H1 (cell line): Measurements from ENCODE around the gene MORC4. TPM values are rescaled to one million over a fixed set of nuclear protein-coding genes. Genes with fewer than 3 reads are reported as not detected.

ENCODE experiments used
- BACH1 ChIP-seq: IDR thresholded peaks from 2 replicates; pipeline ENCODE4 v1.6.1; 2012; ENCODE audit warnings: low read length, improper control_type of control experiment
- E2F6 ChIP-seq: IDR thresholded peaks from 2 replicates; pipeline ENCODE4 v1.6.1; 2012; ENCODE audit warnings: inconsistent platforms
- MAFK ChIP-seq: IDR thresholded peaks from 2 replicates; pipeline ENCODE4 v1.6.1; 2012; ENCODE audit warnings: low read depth, mild to moderate bottlenecking, improper control_type of control experiment, low read length
- SAP30 ChIP-seq: fragments of 300-600 bp; sonication (generic); IDR thresholded peaks from 2 replicates; pipeline ENCODE4 v1.7.1; 2012; ENCODE audit warnings: low read length, moderate library complexity, mild to moderate bottlenecking, inconsistent platforms; ENCODE audit not compliant: insufficient read depth, insufficient replicate concordance
- TEAD4 ChIP-seq: IDR thresholded peaks from 2 replicates; pipeline ENCODE4 v1.6.1; 2012; ENCODE audit warnings: low read depth, low read length, inconsistent platforms, mixed read lengths
- polyA plus RNA-seq, 7 experiments: library from polyadenylated mRNA; depleted of rRNA in 3 of 7; stranded (reverse) in 5 of 7; unstranded in 2 of 7; fragments of >200 nt in 5 of 7; fragments of 200-250 nt in 2 of 7; gene quantifications; 1 replicate in 5 of 7; 2 replicates in 1 of 7; 4 replicates in 1 of 7; pipeline versions ENCODE4 v1.2.1 to v1.2.3, GENCODE V29; 2011 to 2013; ENCODE audit warnings: missing spikeins in 2 of 7, mixed read lengths in 2 of 7
- total RNA-seq: library from RNA; stranded (reverse); fragmentation: NEBNext Ultra II Directional; extraction: Animal tissue kit (Norgen Biotek cat#: 25700); gene quantifications from 2 replicates; pipeline ENCODE4 v1.2.1, GENCODE V29; 2021
- TF ChIP-seq, protein P1 (sequence below): IDR thresholded peaks from 2 replicates; pipeline ENCODE4 v1.6.1; 2011; ENCODE audit warnings: low read length, improper control_type of control experiment
- TF ChIP-seq, protein P2 (sequence below), 3 experiments: IDR thresholded peaks; 1 replicate in 2 of 3; 2 replicates in 1 of 3; pipeline versions ENCODE4 v1.5.1 to v1.6.1; 2011; ENCODE audit warnings: low read length in 3 of 3, mild to moderate bottlenecking in 3 of 3, inconsistent platforms in 2 of 3, low read depth in 1 of 3, moderate library complexity in 1 of 3; ENCODE audit not compliant: insufficient read depth in 1 of 3; ENCODE audit errors: control extremely low read depth in 1 of 3

MORC4 gene
- total and polyA plus RNA-seq, 2 of the 8 experiments (the other 6 are each of a cell fraction or from before 2014, with no cell fraction given) = 1.4 to 2.5 TPM

GRCh38 chrX:106912864-106913263, 87.1 kb downstream of the MORC4 start (continued):
- TF ChIP-seq SAP30 = no peak
- no peak for TF ChIP-seq E2F6
- TF ChIP-seq MAFK = no peak
- no peak for TF ChIP-seq TEAD4
- TF ChIP-seq, protein P1, sequence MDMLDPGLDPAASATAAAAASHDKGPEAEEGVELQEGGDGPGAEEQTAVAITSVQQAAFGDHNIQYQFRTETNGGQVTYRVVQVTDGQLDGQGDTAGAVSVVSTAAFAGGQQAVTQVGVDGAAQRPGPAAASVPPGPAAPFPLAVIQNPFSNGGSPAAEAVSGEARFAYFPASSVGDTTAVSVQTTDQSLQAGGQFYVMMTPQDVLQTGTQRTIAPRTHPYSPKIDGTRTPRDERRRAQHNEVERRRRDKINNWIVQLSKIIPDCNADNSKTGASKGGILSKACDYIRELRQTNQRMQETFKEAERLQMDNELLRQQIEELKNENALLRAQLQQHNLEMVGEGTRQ = no peak
- TF ChIP-seq, protein P2, sequence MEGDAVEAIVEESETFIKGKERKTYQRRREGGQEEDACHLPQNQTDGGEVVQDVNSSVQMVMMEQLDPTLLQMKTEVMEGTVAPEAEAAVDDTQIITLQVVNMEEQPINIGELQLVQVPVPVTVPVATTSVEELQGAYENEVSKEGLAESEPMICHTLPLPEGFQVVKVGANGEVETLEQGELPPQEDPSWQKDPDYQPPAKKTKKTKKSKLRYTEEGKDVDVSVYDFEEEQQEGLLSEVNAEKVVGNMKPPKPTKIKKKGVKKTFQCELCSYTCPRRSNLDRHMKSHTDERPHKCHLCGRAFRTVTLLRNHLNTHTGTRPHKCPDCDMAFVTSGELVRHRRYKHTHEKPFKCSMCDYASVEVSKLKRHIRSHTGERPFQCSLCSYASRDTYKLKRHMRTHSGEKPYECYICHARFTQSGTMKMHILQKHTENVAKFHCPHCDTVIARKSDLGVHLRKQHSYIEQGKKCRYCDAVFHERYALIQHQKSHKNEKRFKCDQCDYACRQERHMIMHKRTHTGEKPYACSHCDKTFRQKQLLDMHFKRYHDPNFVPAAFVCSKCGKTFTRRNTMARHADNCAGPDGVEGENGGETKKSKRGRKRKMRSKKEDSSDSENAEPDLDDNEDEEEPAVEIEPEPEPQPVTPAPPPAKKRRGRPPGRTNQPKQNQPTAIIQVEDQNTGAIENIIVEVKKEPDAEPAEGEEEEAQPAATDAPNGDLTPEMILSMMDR (IDR thresholded peaks at IDR 0.05; ENCODE audit: control extremely low read depth in 1 of 3, insufficient read depth in 1 of 3, low read depth in 1 of 3, low read length in 3 of 3) = no peak
- TF ChIP-seq BACH1 = no peak
